ENCODE data around the gene RBM19.

DNA sequence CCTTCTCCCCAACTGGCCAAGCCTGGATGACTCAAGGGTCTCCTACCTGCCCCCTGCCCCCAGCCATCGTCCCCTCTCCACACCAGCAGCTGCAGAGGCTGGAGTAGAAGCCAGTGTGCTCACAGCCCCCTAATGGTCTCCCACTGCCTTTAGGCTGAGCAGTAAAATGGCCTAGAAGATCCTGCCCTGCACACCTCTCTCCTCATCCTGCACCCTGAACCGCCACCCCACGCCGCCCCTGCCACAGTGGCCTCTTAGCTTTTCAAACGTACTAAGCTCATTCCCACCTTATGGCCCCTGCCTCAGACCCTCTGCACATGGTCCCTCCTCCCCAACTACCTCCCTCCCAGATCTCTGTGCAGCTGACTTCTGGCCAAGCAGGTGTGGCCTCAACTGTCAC is 46.3 kb downstream of the RBM19 start:
- TF ChIP-seq, protein P1, sequence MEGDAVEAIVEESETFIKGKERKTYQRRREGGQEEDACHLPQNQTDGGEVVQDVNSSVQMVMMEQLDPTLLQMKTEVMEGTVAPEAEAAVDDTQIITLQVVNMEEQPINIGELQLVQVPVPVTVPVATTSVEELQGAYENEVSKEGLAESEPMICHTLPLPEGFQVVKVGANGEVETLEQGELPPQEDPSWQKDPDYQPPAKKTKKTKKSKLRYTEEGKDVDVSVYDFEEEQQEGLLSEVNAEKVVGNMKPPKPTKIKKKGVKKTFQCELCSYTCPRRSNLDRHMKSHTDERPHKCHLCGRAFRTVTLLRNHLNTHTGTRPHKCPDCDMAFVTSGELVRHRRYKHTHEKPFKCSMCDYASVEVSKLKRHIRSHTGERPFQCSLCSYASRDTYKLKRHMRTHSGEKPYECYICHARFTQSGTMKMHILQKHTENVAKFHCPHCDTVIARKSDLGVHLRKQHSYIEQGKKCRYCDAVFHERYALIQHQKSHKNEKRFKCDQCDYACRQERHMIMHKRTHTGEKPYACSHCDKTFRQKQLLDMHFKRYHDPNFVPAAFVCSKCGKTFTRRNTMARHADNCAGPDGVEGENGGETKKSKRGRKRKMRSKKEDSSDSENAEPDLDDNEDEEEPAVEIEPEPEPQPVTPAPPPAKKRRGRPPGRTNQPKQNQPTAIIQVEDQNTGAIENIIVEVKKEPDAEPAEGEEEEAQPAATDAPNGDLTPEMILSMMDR (conservative IDR thresholded peaks at IDR 0.05; ENCODE audit: low read depth, low read length): no peak
- TF ChIP-seq RAD21 (IDR thresholded peaks at IDR 0.05; ENCODE audit: low read length) (no peak), MAFK (IDR thresholded peaks at IDR 0.05; ENCODE audit: low read depth, low read length) (no peak), POLR2A (IDR thresholded peaks at IDR 0.05; ENCODE audit: low read depth, low read length) (no peak), FOS (IDR thresholded peaks at IDR 0.05; ENCODE audit: low read depth, low read length) (no peak), MAZ (IDR thresholded peaks at IDR 0.05; ENCODE audit: borderline replicate concordance, low read depth, low read length) (no peak), CEBPB (IDR thresholded peaks at IDR 0.05; ENCODE audit: low read depth, low read length) (no peak), SMC3 (IDR thresholded peaks at IDR 0.05; ENCODE audit: low read depth, low read length) (no peak), NFE2L2 (IDR thresholded peaks at IDR 0.05; ENCODE audit: low read depth, low read length) (no peak), MXI1 (IDR thresholded peaks at IDR 0.05; ENCODE audit: borderline replicate concordance, low read depth, low read length) (no peak), RFX5 (IDR thresholded peaks at IDR 0.05; ENCODE audit: low read depth, low read length) (no peak)
- TF ChIP-seq, protein P2, sequence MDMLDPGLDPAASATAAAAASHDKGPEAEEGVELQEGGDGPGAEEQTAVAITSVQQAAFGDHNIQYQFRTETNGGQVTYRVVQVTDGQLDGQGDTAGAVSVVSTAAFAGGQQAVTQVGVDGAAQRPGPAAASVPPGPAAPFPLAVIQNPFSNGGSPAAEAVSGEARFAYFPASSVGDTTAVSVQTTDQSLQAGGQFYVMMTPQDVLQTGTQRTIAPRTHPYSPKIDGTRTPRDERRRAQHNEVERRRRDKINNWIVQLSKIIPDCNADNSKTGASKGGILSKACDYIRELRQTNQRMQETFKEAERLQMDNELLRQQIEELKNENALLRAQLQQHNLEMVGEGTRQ (IDR thresholded peaks at IDR 0.05; ENCODE audit: low read depth, low read length): no peak
- TF ChIP-seq, protein P3, sequence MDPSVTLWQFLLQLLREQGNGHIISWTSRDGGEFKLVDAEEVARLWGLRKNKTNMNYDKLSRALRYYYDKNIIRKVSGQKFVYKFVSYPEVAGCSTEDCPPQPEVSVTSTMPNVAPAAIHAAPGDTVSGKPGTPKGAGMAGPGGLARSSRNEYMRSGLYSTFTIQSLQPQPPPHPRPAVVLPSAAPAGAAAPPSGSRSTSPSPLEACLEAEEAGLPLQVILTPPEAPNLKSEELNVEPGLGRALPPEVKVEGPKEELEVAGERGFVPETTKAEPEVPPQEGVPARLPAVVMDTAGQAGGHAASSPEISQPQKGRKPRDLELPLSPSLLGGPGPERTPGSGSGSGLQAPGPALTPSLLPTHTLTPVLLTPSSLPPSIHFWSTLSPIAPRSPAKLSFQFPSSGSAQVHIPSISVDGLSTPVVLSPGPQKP (IDR thresholded peaks at IDR 0.05; ENCODE audit: borderline replicate concordance, low read depth, low read length): no peak
